HCT116 (cell line): ENCODE measurements around the gene C12orf54. TPM values are rescaled to one million over a fixed set of nuclear protein-coding genes. Genes with fewer than 3 reads are reported as not detected.

Experiments
- ATAC-seq: fragments of 200-7000 bp; cut with Tn5 transposase; 2 replicates; pipeline ENCODE4 v1.9.1; 2020; ENCODE audit warnings: mild to moderate bottlenecking, moderate library complexity
- BruUV-seq: library from RNA; stranded (reverse); fragments of 400-500 nt; replicated peaks from 2 replicates; lab custom pipeline; 2021; lab: Mats Ljungman, UMichigan
- CTCF ChIA-PET: fragments of 300-600 bp; sonication (Branson Sonifier 250); formaldehyde crosslinking; loops from one replicate; lab custom pipeline; 2021; ENCODE audit warnings: antibody characterized with exemption; lab: Charles Lee
- POLR2A ChIA-PET: fragments of 300-600, 350-600 bp; sonication (Branson Sonifier 250); formaldehyde crosslinking; loops from one replicate; lab custom pipeline; 2021; ENCODE audit warnings: antibody characterized with exemption; lab: Charles Lee
- RAD21 ChIA-PET, 2 experiments: fragments of 300-600 bp; sonication (Branson Sonifier 250); formaldehyde crosslinking; loops; one replicate each; lab custom pipeline; 2023; ENCODE audit warnings: low total read pairs in 2 of 2; ENCODE audit not compliant: uncharacterized antibody in 2 of 2, unreplicated experiment in 2 of 2, low non-redundant PET in 1 of 2; lab: Charles Lee
- DNase-seq: peaks from one replicate; pipeline ENCODE4 v3.0.0-alpha.2; 2010; ENCODE audit warnings: low read depth, low spot score
- H2AFZ ChIP-seq: fragments of 200-600 bp; shearing (Covaris generic), sonication (generic); 2 replicates; pipeline ENCODE4 v1.6.1; 2017; ENCODE audit warnings: low read depth, mixed run types, mixed read lengths, antibody characterized with exemption, low read length; ENCODE audit not compliant: poor library complexity, severe bottlenecking
- H3K27ac ChIP-seq: 2 replicates; pipeline ENCODE4 v1.5.1; 2012; ENCODE audit warnings: low read depth, low read length
- H3K27me3 ChIP-seq: fragments of 200-600 bp; sonication (generic); 2 replicates; pipeline ENCODE4 v1.6.1; 2016; ENCODE audit warnings: mixed run types, low read length, mixed read lengths; ENCODE audit not compliant: insufficient read depth
- H3K36me3 ChIP-seq, 2 experiments: fragments of 200-500 bp in 1 of 2; fragments of 200-600 bp in 1 of 2; sonication (Bioruptor generic) in 1 of 2; sonication (generic) in 1 of 2; 2 replicates each; pipeline versions ENCODE4 v1.5.1 to v1.6.1; 2014 to 2016; ENCODE audit warnings: low read length in 2 of 2, inconsistent platforms in 1 of 2, mixed read lengths in 1 of 2, mixed run types in 1 of 2; ENCODE audit not compliant: insufficient read depth in 2 of 2, control insufficient read depth in 1 of 2
- H3K4me1 ChIP-seq, 2 experiments: fragments of 200-600 bp in 1 of 2; sonication (generic) in 1 of 2; 2 replicates each; pipeline versions ENCODE4 v1.5.1 to v1.6.1; 2012 to 2017; ENCODE audit warnings: low read length in 2 of 2, inconsistent platforms in 1 of 2, mild to moderate bottlenecking in 1 of 2, mixed read lengths in 1 of 2, mixed run types in 1 of 2, moderate library complexity in 1 of 2; ENCODE audit not compliant: insufficient read depth in 2 of 2, control insufficient read depth in 1 of 2
- H3K4me2 ChIP-seq: fragments of 200-600 bp; sonication (generic); 2 replicates; pipeline ENCODE4 v1.6.1; 2017; ENCODE audit warnings: mixed run types, low read length, mixed read lengths
- H3K4me3 ChIP-seq, 2 experiments: fragments of 200-600 bp in 1 of 2; sonication (generic) in 1 of 2; replicated peaks in 1 of 2; 2 replicates each; pipeline ENCODE4 v1.5.1; 2011 to 2016; ENCODE audit warnings: low read length in 2 of 2, control low read depth in 1 of 2, low read depth in 1 of 2, mild to moderate bottlenecking in 1 of 2, mixed read lengths in 1 of 2, mixed run types in 1 of 2
- H3K79me2 ChIP-seq: fragments of 200-600 bp; sonication (generic); 2 replicates; pipeline ENCODE4 v1.6.1; 2017; ENCODE audit warnings: mild to moderate bottlenecking, mixed run types, low read length, moderate library complexity, mixed read lengths; ENCODE audit not compliant: insufficient read depth
- H3K9ac ChIP-seq: fragments of 200-600 bp; sonication (generic); 2 replicates; pipeline ENCODE4 v1.6.1; 2016; ENCODE audit warnings: low read length, mixed read lengths
- H3K9me2 ChIP-seq: fragments of 200-600 bp; sonication (generic), shearing (Covaris generic); 2 replicates; pipeline ENCODE4 v1.6.1; 2017; ENCODE audit warnings: mixed run types, mild to moderate bottlenecking, moderate library complexity; ENCODE audit not compliant: insufficient read depth
- H3K9me3 ChIP-seq, 2 experiments: fragments of 200-500 bp in 1 of 2; fragments of 200-600 bp in 1 of 2; sonication (Bioruptor generic) in 1 of 2; sonication (generic) in 1 of 2; 2 replicates each; pipeline ENCODE4 v1.6.1; 2014 to 2017; ENCODE audit warnings: low read length in 2 of 2, mixed read lengths in 2 of 2, inconsistent platforms in 1 of 2, low read depth in 1 of 2, mild to moderate bottlenecking in 1 of 2, mixed run types in 1 of 2, moderate library complexity in 1 of 2; ENCODE audit not compliant: control insufficient read depth in 1 of 2, insufficient read depth in 1 of 2
- H4K20me1 ChIP-seq: fragments of 200-600 bp; sonication (generic), shearing (Covaris generic); 2 replicates; pipeline ENCODE4 v1.6.1; 2017; ENCODE audit warnings: mixed run types, mild to moderate bottlenecking, moderate library complexity; ENCODE audit not compliant: insufficient read depth
- CBX3 ChIP-seq: IDR thresholded peaks from 2 replicates; pipeline ENCODE4 v1.6.1; 2012; ENCODE audit warnings: low read depth
- CEBPB ChIP-seq: IDR thresholded peaks from 2 replicates; pipeline ENCODE4 v1.6.1; 2012; ENCODE audit warnings: low read depth
- EGR1 ChIP-seq: IDR thresholded peaks from 2 replicates; pipeline ENCODE4 v1.6.1; 2012; ENCODE audit warnings: low read depth
- MAX ChIP-seq: IDR thresholded peaks from 2 replicates; pipeline ENCODE4 v1.6.1; 2012
- POLR2A ChIP-seq: IDR thresholded peaks from 2 replicates; pipeline ENCODE4 v1.7.0; 2011; ENCODE audit warnings: borderline replicate concordance; ENCODE audit not compliant: insufficient read depth, insufficient read length; ENCODE audit errors: extremely low read depth
- POLR2AphosphoS5 ChIP-seq: IDR thresholded peaks from 2 replicates; pipeline ENCODE4 v1.6.1; 2011; ENCODE audit warnings: mild to moderate bottlenecking, low read depth, low read length, moderate library complexity
- RAD21 ChIP-seq: IDR thresholded peaks from 2 replicates; pipeline ENCODE4 v1.6.1; 2012; ENCODE audit warnings: low read depth, mild to moderate bottlenecking
- REST ChIP-seq: IDR thresholded peaks from 2 replicates; pipeline ENCODE4 v1.6.1; 2012; ENCODE audit warnings: low read depth
- ZFX ChIP-seq: fragments of 450-650 bp; IDR thresholded peaks from 2 replicates; pipeline ENCODE4 v1.6.1; 2017
- ZNF274 ChIP-seq: fragments of 200-500 bp; sonication (Bioruptor generic); IDR thresholded peaks from 2 replicates; pipeline ENCODE4 v1.6.1; 2014; ENCODE audit warnings: mild to moderate bottlenecking, low read depth, low read length, inconsistent platforms
- intact Hi-C: fragments of 100-400 bp; cut with micrococcal nuclease; formaldehyde crosslinking; loops from 2 replicates; pipeline ENCODE4 v1.10.0; 2022
- total RNA-seq: library from RNA; stranded (reverse); gene quantifications from one replicate; pipeline ENCODE4 v1.2.1, GENCODE V29; 2021; ENCODE audit not compliant: unreplicated experiment
- TF ChIP-seq, protein P1 (sequence below), 3 experiments: fragments of 200-600 bp in 1 of 3; sonication (generic) in 1 of 3; IDR thresholded peaks in 2 of 3; conservative IDR thresholded peaks in 1 of 3; 2 replicates each; pipeline ENCODE4 v1.5.1; 2012 to 2017; ENCODE audit warnings: low read depth in 2 of 3, low read length in 2 of 3, antibody characterized with exemption in 1 of 3, borderline replicate concordance in 1 of 3, control low read depth in 1 of 3, mild to moderate bottlenecking in 1 of 3, mixed read lengths in 1 of 3, mixed run types in 1 of 3, moderate library complexity in 1 of 3; ENCODE audit not compliant: insufficient read depth in 1 of 3
- TF ChIP-seq, protein P2 (sequence below): IDR thresholded peaks from 2 replicates; pipeline ENCODE4 v1.6.1; 2012

Gene C12orf54
- total RNA-seq, 1 experiment from 2014 or later, result not detected

GRCh38 chr12:48454667-48455066 is 27.6 kb upstream of the C12orf54 start:
- Histone ChIP-seq H3K27me3 (no peaks in the 10 kb centered on the region), H3K4me3 (no peak overlapping the region), H3K4me1 (no peaks in the 10 kb centered on the region), H3K36me3 (no peaks in the 10 kb centered on the region), H3K9me2 (no peaks in the 10 kb centered on the region), H3K79me2 (no peaks in the 10 kb centered on the region), H4K20me1 (no peaks in the 10 kb centered on the region), H2AFZ (no peak overlapping the region), H3K9ac (no peak overlapping the region), H3K27ac (no peak overlapping the region), H3K9me3 (no peaks in the 10 kb centered on the region), H3K4me2 (no peak overlapping the region)
- DNase-seq, result peak; percentile 31
- RAD21 ChIA-PET, result no interaction called here
- no TSS peak for BruUV-seq
- intact Hi-C loops, result loop anchor here (10.0 kb wide), 2 partner anchors 170 to 260 kb away; no protein-coding TSS in a partner anchor
- POLR2A ChIA-PET, result no interaction called here
- CTCF ChIA-PET, result interaction anchor here (0.6 to 2.3 kb wide), 8 partner anchors 168 to 491 kb away, joined by 3 to 6 read pairs (median 4); partner anchors contain the start of genes PFKM and TMEM106C
- peak; percentile 71 for ATAC-seq
- TF ChIP-seq ZFX (no peak), RAD21 (peak; percentile 72)
- TF ChIP-seq, protein P1, sequence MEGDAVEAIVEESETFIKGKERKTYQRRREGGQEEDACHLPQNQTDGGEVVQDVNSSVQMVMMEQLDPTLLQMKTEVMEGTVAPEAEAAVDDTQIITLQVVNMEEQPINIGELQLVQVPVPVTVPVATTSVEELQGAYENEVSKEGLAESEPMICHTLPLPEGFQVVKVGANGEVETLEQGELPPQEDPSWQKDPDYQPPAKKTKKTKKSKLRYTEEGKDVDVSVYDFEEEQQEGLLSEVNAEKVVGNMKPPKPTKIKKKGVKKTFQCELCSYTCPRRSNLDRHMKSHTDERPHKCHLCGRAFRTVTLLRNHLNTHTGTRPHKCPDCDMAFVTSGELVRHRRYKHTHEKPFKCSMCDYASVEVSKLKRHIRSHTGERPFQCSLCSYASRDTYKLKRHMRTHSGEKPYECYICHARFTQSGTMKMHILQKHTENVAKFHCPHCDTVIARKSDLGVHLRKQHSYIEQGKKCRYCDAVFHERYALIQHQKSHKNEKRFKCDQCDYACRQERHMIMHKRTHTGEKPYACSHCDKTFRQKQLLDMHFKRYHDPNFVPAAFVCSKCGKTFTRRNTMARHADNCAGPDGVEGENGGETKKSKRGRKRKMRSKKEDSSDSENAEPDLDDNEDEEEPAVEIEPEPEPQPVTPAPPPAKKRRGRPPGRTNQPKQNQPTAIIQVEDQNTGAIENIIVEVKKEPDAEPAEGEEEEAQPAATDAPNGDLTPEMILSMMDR (IDR thresholded peaks at IDR 0.05 in 2 of 3, conservative IDR thresholded peaks at IDR 0.05 in 1 of 3; ENCODE audit: borderline replicate concordance in 1 of 3, insufficient read depth in 1 of 3, low read depth in 2 of 3, low read length in 2 of 3), result peak; percentile 39 to 60 (median 56); a peak in 4 of 6 replicates

GRCh38 chr12:48455116-48455515 is 27.2 kb upstream of the C12orf54 start:
- no peak for DNase-seq
- no peaks in the 10 kb centered on the region for H3K9me2 ChIP-seq
- ChIA-PET CTCF (interaction anchor here (1.0 to 2.3 kb wide), 6 partner anchors 163 to 492 kb away, joined by 3 to 6 read pairs (median 4); partner anchors contain the start of genes PFKM and TMEM106C), POLR2A (no interaction called here), RAD21 (no interaction called here)
- H2AFZ ChIP-seq, result no peak overlapping the region
- no peaks in the 10 kb centered on the region for H3K79me2 ChIP-seq
- H3K4me2 ChIP-seq, result no peak overlapping the region
- BruUV-seq, result no TSS peak
- intact Hi-C loops, result loop anchor here (10.0 kb wide), 2 partner anchors 170 to 260 kb away; no protein-coding TSS in a partner anchor
- no peak overlapping the region for H3K4me3 ChIP-seq
- no peaks in the 10 kb centered on the region for H3K27me3 ChIP-seq
- ATAC-seq, result no peak
- H3K9me3 ChIP-seq, result no peaks in the 10 kb centered on the region
- H3K36me3 ChIP-seq, result no peaks in the 10 kb centered on the region
- H4K20me1 ChIP-seq, result no peaks in the 10 kb centered on the region
- no peak overlapping the region for H3K27ac ChIP-seq
- H3K4me1 ChIP-seq, result no peaks in the 10 kb centered on the region
- no peak overlapping the region for H3K9ac ChIP-seq
- TF ChIP-seq CBX3, result no peak
- no peak for TF ChIP-seq POLR2AphosphoS5
- TF ChIP-seq MAX, result no peak
- no peak for TF ChIP-seq REST
- no peak for TF ChIP-seq EGR1
- TF ChIP-seq ZNF274, result no peak
- no peak for TF ChIP-seq CEBPB
- TF ChIP-seq, protein P2, sequence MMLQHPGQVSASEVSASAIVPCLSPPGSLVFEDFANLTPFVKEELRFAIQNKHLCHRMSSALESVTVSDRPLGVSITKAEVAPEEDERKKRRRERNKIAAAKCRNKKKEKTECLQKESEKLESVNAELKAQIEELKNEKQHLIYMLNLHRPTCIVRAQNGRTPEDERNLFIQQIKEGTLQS, result no peak
- TF ChIP-seq POLR2A, result no peak
